ENCODE data around the gene TTC21B. TPM values are rescaled to one million over a fixed set of nuclear protein-coding genes. Genes with fewer than 3 reads are reported as not detected.

The TTC21B gene
- total and polyA plus RNA-seq, 9 of the 15 experiments (the other 6 are each of a cell fraction or from before 2014, with no cell fraction given): 5.2 to 34.9 (median 18.5) TPM

GRCh38 chr2:165959371-165959770, 5.8 kb upstream of the TTC21B start:
- intact Hi-C loops (cut with micrococcal nuclease): loop anchor here (10.0 kb wide), 1 partner anchor 465 kb away; no protein-coding TSS in a partner anchor
- no peak for FAIRE-seq
- H3K4me3 ChIP-seq: no peak overlapping the region
- TF ChIP-seq ZBTB33 (CRISPR knock-in tag; IDR thresholded peaks at IDR 0.05): no peak
- no peak for TF ChIP-seq PKNOX1 (IDR thresholded peaks at IDR 0.05)
- TF ChIP-seq FOSL1 (tag; conservative IDR thresholded peaks at IDR 0.05): no peak
- H3K9me3 ChIP-seq (replicated peaks; ENCODE audit: control insufficient read depth, insufficient read depth, low read depth, low read length): no peaks in the 10 kb centered on the region
- no peaks in the 10 kb centered on the region for H3K36me3 ChIP-seq (ENCODE audit: control insufficient read depth, insufficient read depth, low read length)
- no peak overlapping the region for H3K27ac ChIP-seq (ENCODE audit: extremely low read depth, low read depth, low read length)
- no peak overlapping the region for H2AFZ ChIP-seq (ENCODE audit: low read depth, low read length)
- DNase-seq (ENCODE audit: extremely low read depth in 1 of 4, low spot score in 3 of 4): no peak
- no TSS peak for BruUV-seq (replicated peaks)
- 2% methylated on average over 4 of the region's 4 CpGs for WGBS (ENCODE audit: insufficient coverage, low coverage, missing lambda C conversion rate)
- in situ Hi-C loops (cut with MboI): no loop called here
- H3K27me3 ChIP-seq (ENCODE audit: control insufficient read depth in 2 of 2, insufficient read depth in 2 of 2, low read length in 2 of 2): no peaks in the 10 kb centered on the region
- H3K79me2 ChIP-seq (ENCODE audit: control insufficient read depth, insufficient read depth, low read length): no peaks in the 10 kb centered on the region
- no peaks in the 10 kb centered on the region for H4K20me1 ChIP-seq (replicated peaks; ENCODE audit: control insufficient read depth, insufficient read depth, low read length)
- ChIA-PET CTCF (ENCODE audit: low intra/inter-chr PET ratio) (no interaction called here), POLR2A (no interaction called here)
- no peak for ATAC-seq
- no peak overlapping the region for H3K4me2 ChIP-seq (ENCODE audit: insufficient read depth, low read length)
- peaks cover 0 to 8% of the 10 kb centered on the region in 2 experiments; a peak in 3 of 5 replicates for H3K4me1 ChIP-seq (replicated peaks in 1 of 2; ENCODE audit: control insufficient read depth in 2 of 2, insufficient read depth in 2 of 2, low read length in 2 of 2)
- H3K9ac ChIP-seq (ENCODE audit: insufficient read depth in 1 of 2, low read depth in 2 of 2, low read length in 2 of 2): no peak overlapping the region
- no peaks in the 10 kb centered on the region for H3K9me1 ChIP-seq (ENCODE audit: control insufficient read depth, insufficient read depth, low read length)

All from K562 (cell line).